HG02678 (cell line): Measurements from ENCODE around the gene NKPD1.
A peak's percentile ranks its signal among the peaks of the same experiment; 100 is the strongest.

ENCODE experiments used
- ATAC-seq: cut with Tn5 transposase; IDR thresholded peaks from one replicate; pipeline ENCODE4 v1.9.1; 2021; ENCODE audit warnings: mild to moderate bottlenecking, moderate library complexity; ENCODE audit not compliant: unreplicated experiment

NKPD1 gene

GRCh38 chr19:45160870-45161737 lies at the start of gene NKPD1:
NKPD1 (minus strand) TSS chr19:45160982; CDS start chr19:45160150, 832 bp downstream.
- no peak for ATAC-seq

DNA sequence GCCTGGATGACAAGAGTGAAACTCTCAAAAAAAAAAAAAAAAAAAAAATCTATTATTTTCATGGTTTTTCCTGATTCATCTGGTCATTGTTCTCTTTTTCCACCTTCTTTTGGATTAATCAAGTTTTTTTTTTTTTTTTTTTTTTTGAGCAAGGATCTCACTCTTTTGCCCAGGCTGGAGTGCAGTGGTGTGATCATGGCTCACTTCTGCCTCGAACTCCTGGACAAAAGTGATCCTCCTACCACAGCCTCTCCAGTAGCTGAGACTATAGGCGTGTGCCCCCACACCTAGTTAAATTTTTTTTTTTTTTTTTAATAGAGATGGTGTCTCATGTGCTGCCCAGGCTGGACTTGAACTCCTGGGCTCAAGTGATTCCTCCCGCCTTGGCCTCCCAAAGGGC lies 45.5 kb upstream of the NKPD1 start:
- no peak for ATAC-seq

- ATAC-seq, result no peak
Observed at GRCh38 chr19:45205810-45206209, 45.0 kb upstream of the NKPD1 start.

- ATAC-seq, result no peak
Observed at GRCh38 chr19:45202637-45203036, 41.9 kb upstream of the NKPD1 start.

DNA sequence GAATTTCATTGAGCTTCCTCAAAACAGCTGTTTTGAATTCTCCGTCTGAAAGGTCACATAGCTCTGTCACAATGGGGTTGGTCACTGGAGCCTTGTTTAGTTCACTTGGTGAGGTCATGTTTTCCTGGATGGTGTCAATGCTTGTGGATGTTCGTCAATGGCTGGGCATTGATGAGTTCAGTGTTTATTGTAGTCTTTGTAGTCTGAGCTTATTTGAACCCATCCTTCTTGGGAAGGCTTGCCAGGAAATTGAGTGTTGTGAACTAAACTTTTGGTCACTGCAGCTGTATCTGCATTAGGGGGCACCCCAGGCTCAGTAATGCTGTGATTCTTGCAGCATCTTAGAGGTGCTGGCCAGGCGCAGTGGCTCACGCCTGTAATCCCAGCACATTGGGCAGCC lies 39.8 kb upstream of the NKPD1 start:
- no peak for ATAC-seq

DNA sequence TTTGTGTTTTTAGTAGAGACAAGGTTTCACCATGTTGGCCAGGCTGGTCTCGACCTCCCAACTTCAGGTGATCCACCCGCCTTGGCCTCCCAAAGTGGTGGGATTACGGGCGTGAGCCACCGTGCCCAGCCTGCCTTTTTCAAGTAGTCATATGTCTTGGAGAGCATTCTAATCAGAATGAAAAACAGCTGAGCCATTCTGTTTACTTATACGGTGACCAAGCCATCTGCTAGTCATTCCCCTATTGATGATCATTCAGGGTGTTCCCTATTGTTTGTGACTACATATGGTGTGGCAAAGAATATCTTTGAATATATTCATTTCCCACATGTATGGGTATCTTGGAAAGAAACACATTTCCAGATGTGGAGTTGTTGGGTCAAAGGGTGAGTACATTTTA lies 35.0 kb upstream of the NKPD1 start:
- no peak for ATAC-seq

DNA sequence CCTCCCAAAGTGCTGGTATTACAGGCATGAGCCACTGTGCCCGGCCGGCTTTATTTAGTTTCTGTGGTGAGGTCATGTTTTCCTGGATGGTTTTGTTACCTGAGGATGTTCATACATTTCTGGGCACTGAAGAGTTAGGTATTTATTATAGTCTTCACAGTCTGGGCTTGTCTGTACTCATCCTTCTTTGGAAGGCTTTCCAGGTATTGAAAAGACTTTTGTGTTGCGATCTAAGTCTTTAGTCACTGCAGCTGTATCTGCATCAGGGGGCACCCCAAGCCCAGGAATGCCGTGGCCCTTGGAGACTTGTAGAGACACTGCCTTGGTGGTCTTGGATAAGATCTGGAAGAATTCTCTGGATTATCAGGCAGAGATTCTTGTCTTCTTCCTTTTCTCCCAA lies 30.6 kb upstream of the NKPD1 start:
- no peak for ATAC-seq

DNA sequence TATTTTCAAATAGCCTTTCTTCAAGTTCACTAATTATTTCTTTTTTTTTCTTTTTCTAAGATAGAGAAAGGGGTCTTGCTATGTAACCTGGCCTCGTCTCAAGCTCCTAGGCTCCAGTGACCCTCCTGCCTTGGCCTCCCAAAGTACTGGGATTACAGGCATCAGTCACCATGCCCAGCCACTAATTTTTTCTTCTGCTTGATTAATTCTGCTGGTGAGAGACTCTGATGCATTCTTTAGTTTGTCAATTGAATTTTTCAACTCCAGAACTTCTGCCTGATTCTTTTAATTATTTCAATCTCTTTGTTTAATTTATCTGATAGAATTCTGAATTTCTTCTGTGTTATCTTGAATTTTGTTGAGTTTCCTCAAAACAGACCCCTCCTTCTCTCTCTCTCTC lies 29.2 kb upstream of the NKPD1 start:
- ATAC-seq, result no peak

DNA sequence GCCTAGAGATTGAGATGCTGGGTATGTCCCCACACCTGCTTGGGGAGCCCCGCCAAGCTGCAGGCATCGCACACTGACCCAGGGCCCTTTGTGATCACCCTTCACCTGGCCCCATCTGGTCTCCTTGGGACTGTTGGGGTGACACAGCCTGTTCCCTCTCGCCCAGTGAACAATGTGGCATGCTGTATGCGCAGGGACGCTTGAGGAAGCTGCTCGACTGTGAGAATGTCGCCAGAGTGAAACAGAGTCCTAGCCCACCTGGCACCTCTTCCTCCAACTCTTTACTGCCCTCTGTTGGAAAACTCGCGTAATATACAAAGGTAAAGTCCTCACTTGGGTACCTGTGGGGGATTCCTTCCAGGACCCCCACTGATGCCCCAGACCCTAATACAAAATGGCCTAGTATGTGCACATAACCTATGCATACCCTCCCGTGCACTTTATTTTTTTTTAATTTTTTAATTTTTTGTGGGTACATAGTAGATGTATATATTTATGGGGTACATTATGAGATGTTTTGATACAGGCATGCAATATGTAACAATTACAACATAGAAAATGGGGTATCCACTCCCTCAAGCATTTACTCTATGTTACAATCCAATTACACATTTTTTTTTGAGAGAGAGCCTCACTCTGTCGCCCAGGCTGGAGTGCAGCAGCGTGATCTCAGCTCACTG lies 26.8 kb upstream of the NKPD1 start:
- ATAC-seq, result no peak

- ATAC-seq, result no peak
Observed at GRCh38 chr19:45186509-45187334, 25.9 kb upstream of the NKPD1 start.

DNA sequence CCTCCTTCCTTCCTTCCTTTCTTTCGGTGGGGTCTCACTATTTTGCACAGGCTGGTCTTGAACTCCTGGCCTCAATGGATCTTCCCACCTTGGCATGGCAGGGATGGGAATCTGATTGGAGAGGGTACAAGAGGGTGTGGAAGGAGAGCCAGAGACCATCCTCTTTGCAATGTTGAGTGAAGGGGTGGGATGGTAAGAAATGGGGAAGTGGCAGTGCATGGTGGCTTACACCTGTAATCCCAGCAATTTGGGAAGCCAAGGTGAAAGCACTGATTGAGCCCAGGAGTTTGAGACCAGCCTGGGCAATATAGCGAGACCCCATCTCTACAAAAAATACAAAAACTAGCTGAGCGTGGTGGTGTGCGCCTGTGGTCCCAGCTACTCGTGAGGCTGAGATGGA lies 23.3 kb upstream of the NKPD1 start:
- ATAC-seq, result no peak

GRCh38 chr19:45182758-45183157 lies 22.0 kb upstream of the NKPD1 start:
- ATAC-seq, result no peak

DNA sequence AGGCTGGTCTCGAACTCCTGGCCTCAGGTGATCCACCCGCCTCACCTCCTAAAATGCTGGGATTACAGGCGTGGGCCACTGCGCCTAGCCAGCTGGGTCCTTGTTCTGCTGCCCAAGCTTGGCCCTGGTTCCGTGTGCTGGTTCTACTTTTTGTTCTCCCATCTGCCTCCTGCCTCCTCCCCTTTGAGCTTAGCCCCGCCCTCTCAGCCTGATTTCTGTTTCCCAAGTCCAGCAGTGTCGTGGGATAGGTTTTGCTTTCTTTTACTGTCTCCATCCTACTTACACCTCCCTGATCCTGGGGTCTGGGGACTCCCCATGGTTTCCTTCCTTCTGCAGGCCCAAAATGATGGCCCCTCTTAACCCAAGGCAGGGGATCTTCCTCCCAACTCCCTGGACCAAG lies 20.2 kb upstream of the NKPD1 start:
- ATAC-seq, result no peak

DNA sequence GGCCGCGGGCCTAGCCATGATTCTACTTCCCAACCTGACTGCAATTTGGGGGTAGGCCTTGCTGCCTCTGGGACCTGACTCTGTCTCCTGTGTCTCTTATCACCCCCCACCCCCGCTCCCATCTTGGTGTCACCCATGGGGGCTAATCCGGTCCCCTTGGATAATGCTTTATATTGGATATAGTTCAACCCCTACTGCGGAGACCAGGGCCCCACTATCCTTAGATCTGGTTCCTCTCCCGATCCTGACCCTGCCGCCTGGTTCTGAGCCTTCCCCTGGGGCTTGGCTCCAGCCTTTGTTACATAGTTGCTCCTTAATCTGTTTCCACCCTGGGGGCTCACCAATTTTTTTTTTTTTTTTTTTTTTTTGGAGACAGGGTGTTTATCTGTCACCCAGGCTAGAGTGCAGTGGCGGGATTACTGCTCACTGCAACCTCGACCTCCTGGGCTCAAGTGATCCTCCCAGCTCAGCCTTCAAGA lies 19.1 kb upstream of the NKPD1 start:
- no peak for ATAC-seq

DNA sequence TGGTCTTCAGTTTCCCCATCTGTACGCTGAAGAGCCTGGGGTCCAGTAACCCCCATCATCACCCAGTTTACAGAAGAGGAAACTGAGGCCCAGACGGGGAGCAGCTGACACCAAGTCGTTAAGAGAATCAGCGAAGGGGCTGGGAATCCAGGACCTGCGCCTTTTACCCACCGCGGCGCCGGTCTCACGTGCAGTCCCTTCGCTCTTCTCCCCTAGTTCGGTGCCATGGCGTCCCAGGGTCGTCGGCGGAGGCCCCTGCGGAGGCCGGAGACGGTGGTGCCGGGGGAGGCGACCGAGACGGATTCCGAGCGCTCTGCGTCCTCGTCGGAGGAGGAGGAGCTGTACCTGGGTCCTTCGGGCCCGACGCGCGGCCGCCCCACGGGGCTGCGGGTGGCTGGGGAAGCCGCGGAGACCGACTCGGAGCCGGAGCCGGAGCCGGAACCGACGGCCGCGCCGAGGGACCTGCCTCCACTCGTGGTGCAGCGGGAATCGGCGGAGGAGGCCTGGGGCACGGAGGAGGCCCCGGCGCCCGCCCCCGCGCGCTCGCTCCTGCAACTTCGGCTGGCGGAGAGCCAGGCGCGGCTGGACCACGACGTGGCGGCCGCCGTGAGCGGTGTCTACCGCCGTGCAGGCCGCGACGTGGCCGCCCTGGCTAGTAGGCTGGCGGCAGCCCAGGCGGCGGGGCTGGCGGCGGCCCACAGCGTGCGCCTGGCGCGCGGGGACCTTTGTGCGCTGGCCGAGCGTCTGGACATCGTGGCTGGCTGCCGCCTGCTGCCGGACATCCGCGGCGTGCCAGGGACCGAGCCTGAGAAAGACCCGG lies 18.5 kb upstream of the NKPD1 start:
- no peak for ATAC-seq

GRCh38 chr19:45178262-45179071 lies 17.7 kb upstream of the NKPD1 start, which contains the start of gene BLOC1S3:
BLOC1S3 (plus strand) TSS chr19:45178784; CDS start chr19:45179297, 513 bp downstream.
- ATAC-seq, result peak; percentile 81

DNA sequence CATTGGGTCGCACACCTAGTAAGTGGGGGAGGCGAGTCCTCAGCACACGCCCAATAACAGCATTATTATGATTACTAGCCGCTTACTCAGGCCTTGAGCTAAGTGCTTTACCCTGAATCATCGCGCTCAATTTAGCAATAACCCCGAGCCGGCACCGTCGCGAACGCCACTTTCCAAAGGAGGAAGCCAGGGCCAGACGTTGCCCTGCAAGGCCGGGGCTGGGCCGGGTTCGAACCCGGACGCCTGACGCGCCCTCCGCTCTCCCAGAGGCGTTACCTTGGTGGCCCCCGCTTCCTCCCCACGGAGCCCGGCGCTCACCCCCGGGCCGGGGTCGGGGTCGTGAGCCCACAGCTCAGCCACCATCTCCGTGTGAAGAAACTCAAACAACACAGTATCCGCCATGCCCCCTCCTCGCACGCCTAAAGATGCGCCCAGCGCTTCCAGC lies 17.1 kb upstream of the NKPD1 start, which contains the start of gene TRAPPC6A:
TRAPPC6A (minus strand) TSS at position 421 of the 445 bp plus-strand sequence; CDS start at position 402, 19 bp downstream.
- peak; percentile 4 for ATAC-seq

DNA sequence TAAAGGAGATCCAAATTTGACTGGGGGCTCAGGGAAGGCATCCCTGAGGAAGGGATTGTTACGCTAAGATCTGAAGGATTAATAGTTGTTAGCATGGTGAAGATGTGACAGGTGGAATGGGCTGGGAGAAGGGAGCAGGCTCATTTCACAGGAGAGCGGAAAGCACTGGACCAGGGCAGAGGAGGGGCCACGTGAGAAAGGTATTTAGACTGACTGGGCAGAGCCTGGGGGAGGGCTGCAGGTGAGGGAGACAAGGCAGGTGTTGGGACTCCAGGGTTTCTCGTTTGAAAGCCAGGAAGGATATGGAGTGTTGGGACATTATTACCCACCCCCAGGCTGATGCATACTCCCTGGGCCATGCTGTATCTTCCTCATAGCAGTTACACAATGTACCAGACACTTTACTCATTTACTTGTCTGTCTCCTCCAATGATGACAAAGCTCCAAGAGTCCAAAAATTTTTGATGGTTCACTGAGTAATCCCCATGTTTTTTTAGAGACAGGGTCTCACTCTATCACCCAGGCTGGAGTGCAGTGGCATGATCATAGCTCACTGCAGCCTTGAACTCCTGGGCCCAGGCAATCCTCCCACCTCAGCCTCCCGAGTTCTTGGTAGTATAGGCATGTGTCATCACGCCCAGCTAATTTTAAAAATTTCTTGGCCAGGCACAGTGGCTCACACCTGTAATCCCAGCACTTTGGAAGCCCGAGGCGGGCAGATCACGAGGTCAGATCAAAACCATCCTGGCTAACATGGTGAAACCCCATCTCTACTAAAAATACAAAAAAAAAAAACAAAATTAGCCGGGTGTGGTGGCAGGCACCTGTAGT lies 14.9 kb upstream of the NKPD1 start:
- no peak for ATAC-seq
